ENCODE results near the gene INPP5A. TPM values are rescaled to one million over a fixed set of nuclear protein-coding genes. Genes with fewer than 3 reads are reported as not detected.
"Not testable (repeated sequence)": the region's sequence is repeated elsewhere in the genome, so short reads cannot be mapped to it uniquely, and the experiment has no call there.

The INPP5A gene
- total RNA-seq, 2 experiments from 2014 or later: 7.4 to 7.5 TPM

GRCh38 chr10:132813560-132814468 lies 276.2 kb downstream of the INPP5A start:
- no peaks in the 10 kb centered on the region for H3K4me1 Mint-ChIP-seq (ENCODE audit: low read depth)
- H3K27ac Mint-ChIP-seq: no peak overlapping the region
- no peaks in the 10 kb centered on the region for H3K36me3 Mint-ChIP-seq
- intact Hi-C loops (cut with micrococcal nuclease): no loop called here
- H3K9me3 Mint-ChIP-seq: no peaks in the 10 kb centered on the region
- no peak overlapping the region for H3K4me3 Mint-ChIP-seq
- peaks cover 6% of the 10 kb centered on the region for H3K27me3 Mint-ChIP-seq
- CTCF ChIA-PET: no interaction called here
- no peak for DNase-seq
- POLR2A ChIA-PET: no interaction called here

GRCh38 chr10:132814469-132814856 lies 276.9 kb downstream of the INPP5A start:
- H3K4me3 Mint-ChIP-seq: no peak overlapping the region
- intact Hi-C loops (cut with micrococcal nuclease): no loop called here
- H3K36me3 Mint-ChIP-seq: no peaks in the 10 kb centered on the region
- no peak for DNase-seq
- ChIA-PET CTCF (no interaction called here), POLR2A (no interaction called here)
- peaks cover 6% of the 10 kb centered on the region for H3K27me3 Mint-ChIP-seq
- H3K9me3 Mint-ChIP-seq: no peaks in the 10 kb centered on the region
- H3K27ac Mint-ChIP-seq: no peak overlapping the region
- no peaks in the 10 kb centered on the region for H3K4me1 Mint-ChIP-seq (ENCODE audit: low read depth)

- intact Hi-C loops (cut with micrococcal nuclease): no loop called here
- Mint-ChIP-seq H3K4me3 (no peak overlapping the region), H3K27ac (no peak overlapping the region), H3K4me1 (ENCODE audit: low read depth) (no peaks in the 10 kb centered on the region), H3K36me3 (no peaks in the 10 kb centered on the region), H3K9me3 (no peaks in the 10 kb centered on the region), H3K27me3 (peaks cover 6% of the 10 kb centered on the region)
- DNase-seq: no peak
- ChIA-PET POLR2A (no interaction called here), CTCF (no interaction called here)
Measured at GRCh38 chr10:132815168-132815857, 277.7 kb downstream of the INPP5A start.

DNA sequence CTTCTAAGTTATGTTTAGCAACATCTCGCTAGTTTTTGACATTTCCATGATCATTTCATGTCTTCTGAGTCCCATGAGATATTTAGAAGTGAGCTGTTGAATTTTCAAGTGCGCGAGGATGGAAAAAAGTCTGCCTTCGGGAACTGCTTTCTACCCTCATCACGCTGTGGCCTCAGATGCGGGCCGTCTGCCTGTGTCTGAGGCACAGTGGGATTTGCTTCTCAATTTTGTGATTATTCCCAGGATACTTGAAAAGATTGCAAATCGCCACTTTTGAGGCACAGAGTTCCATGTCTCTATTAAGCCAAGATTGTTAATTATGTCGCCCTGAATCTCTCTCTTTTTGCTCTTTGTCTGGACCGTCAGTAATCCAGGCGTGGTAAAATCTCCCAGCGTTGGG lies 279.1 kb downstream of the INPP5A start:
- ChIA-PET POLR2A (no interaction called here), CTCF (no interaction called here)
- H3K4me3 Mint-ChIP-seq: no peak overlapping the region
- H3K27ac Mint-ChIP-seq: no peak overlapping the region
- H3K36me3 Mint-ChIP-seq: no peaks in the 10 kb centered on the region
- peaks cover 6% of the 10 kb centered on the region for H3K27me3 Mint-ChIP-seq
- no peaks in the 10 kb centered on the region for H3K9me3 Mint-ChIP-seq
- no peaks in the 10 kb centered on the region for H3K4me1 Mint-ChIP-seq (ENCODE audit: low read depth)
- no peak for DNase-seq
- intact Hi-C loops (cut with micrococcal nuclease): no loop called here

- no peaks in the 10 kb centered on the region for H3K36me3 Mint-ChIP-seq
- ChIA-PET POLR2A (no interaction called here), CTCF (no interaction called here)
- H3K9me3 Mint-ChIP-seq: no peaks in the 10 kb centered on the region
- peaks cover 6% of the 10 kb centered on the region for H3K27me3 Mint-ChIP-seq
- intact Hi-C loops (cut with micrococcal nuclease): no loop called here
- no peaks in the 10 kb centered on the region for H3K4me1 Mint-ChIP-seq (ENCODE audit: low read depth)
- DNase-seq: no peak
- H3K27ac Mint-ChIP-seq: no peak overlapping the region
- no peak overlapping the region for H3K4me3 Mint-ChIP-seq
Measured at GRCh38 chr10:132817701-132818211, 280.2 kb downstream of the INPP5A start.

- no peak overlapping the region for H3K4me3 Mint-ChIP-seq
- ChIA-PET POLR2A (no interaction called here), CTCF (no interaction called here)
- intact Hi-C loops (cut with micrococcal nuclease): no loop called here
- H3K36me3 Mint-ChIP-seq: no peaks in the 10 kb centered on the region
- H3K9me3 Mint-ChIP-seq: no peaks in the 10 kb centered on the region
- no peak overlapping the region for H3K27ac Mint-ChIP-seq
- DNase-seq: no peak
- peaks cover 6% of the 10 kb centered on the region for H3K27me3 Mint-ChIP-seq
- H3K4me1 Mint-ChIP-seq (ENCODE audit: low read depth): no peaks in the 10 kb centered on the region
Measured at GRCh38 chr10:132820056-132820455, 282.5 kb downstream of the INPP5A start.

GRCh38 chr10:132825783-132826523 lies 288.4 kb downstream of the INPP5A start:
- DNase-seq; H3K27ac Mint-ChIP-seq; H3K27me3 Mint-ChIP-seq; intact Hi-C loops (cut with micrococcal nuclease); H3K4me1 Mint-ChIP-seq (ENCODE audit: low read depth); POLR2A ChIA-PET; H3K4me3 Mint-ChIP-seq; H3K9me3 Mint-ChIP-seq; H3K36me3 Mint-ChIP-seq; CTCF ChIA-PET: not testable (repeated sequence)

- CTCF ChIA-PET: no interaction called here
Measured at GRCh38 chr10:132826524-132827422, 289.2 kb downstream of the INPP5A start.

DNA sequence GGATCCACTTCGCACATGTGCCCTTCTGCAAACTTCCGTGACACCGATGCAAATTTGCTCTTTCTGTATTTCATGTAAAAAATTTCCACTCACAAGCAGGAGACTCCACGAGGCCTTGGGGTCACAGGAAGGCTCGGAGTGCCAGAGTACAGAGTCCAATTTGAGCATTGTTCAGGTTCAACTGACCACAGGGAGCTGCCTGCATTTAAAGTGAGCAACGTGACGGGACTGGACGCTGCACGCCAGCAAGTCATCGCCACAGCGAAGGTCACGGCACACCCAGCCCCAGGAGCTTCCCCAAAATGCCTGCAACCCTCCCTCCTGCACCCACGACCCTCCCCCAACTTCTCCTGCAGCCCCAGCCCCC lies 289.8 kb downstream of the INPP5A start:
- no peaks in the 10 kb centered on the region for H3K27me3 Mint-ChIP-seq
- intact Hi-C loops (cut with micrococcal nuclease): no loop called here
- H3K9me3 Mint-ChIP-seq: peaks cover 2% of the 10 kb centered on the region
- no peak overlapping the region for H3K4me3 Mint-ChIP-seq
- no peak for DNase-seq
- POLR2A ChIA-PET: no interaction called here
- no peak overlapping the region for H3K27ac Mint-ChIP-seq
- no peaks in the 10 kb centered on the region for H3K36me3 Mint-ChIP-seq
- CTCF ChIA-PET: no interaction called here
- no peaks in the 10 kb centered on the region for H3K4me1 Mint-ChIP-seq (ENCODE audit: low read depth)

More at GRCh38 chr10:132826524-132827422, 289.2 kb downstream of the INPP5A start:
- Mint-ChIP-seq H3K4me1 (ENCODE audit: low read depth) (no peaks in the 10 kb centered on the region), H3K36me3 (no peaks in the 10 kb centered on the region), H3K9me3 (peaks cover 2% of the 10 kb centered on the region), H3K27me3 (no peaks in the 10 kb centered on the region), H3K4me3 (no peak overlapping the region), H3K27ac (no peak overlapping the region)
- DNase-seq: no peak
- POLR2A ChIA-PET: no interaction called here
- intact Hi-C loops (cut with micrococcal nuclease): no loop called here

- Mint-ChIP-seq H3K4me1 (ENCODE audit: low read depth) (no peaks in the 10 kb centered on the region), H3K36me3 (no peaks in the 10 kb centered on the region), H3K9me3 (peaks cover 2% of the 10 kb centered on the region), H3K27me3 (no peaks in the 10 kb centered on the region), H3K27ac (no peak overlapping the region), H3K4me3 (no peak overlapping the region)
- ChIA-PET CTCF (no interaction called here), POLR2A (no interaction called here)
- intact Hi-C loops (cut with micrococcal nuclease): no loop called here
- DNase-seq: no peak
Measured at GRCh38 chr10:132827861-132828539, 290.4 kb downstream of the INPP5A start.

DNA sequence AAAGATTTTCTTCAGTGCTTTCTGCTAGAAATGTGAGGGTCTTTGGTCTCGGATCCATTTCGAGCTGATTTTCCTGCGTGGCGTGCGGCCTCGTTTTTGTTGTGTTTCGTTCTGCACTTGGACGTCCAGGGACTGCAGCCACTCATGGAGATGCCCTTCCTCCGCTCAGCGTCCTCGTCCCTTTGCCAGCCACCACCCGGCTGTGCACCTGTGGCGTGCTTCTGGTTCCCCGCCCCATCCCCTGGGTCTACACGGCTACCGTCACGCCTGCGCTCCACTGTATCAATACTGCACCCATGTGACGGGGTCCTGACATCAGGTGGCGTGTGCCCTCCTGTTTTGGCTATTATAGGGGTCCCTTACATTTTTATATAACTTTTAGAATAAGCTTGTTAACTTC lies 291.1 kb downstream of the INPP5A start:
- intact Hi-C loops (cut with micrococcal nuclease): no loop called here
- Mint-ChIP-seq H3K27me3 (no peaks in the 10 kb centered on the region), H3K36me3 (no peaks in the 10 kb centered on the region), H3K4me1 (ENCODE audit: low read depth) (no peaks in the 10 kb centered on the region), H3K4me3 (no peak overlapping the region), H3K9me3 (peaks cover 2% of the 10 kb centered on the region), H3K27ac (no peak overlapping the region)
- DNase-seq: no peak
- POLR2A ChIA-PET: no interaction called here
- CTCF ChIA-PET: interaction anchor here (1.2 kb wide), 1 partner anchor 9 kb away, joined by 3 read pairs; no protein-coding TSS in a partner anchor
